Adipose tissue (tissue), 3 donors: ENCODE measurements around the gene SRP9. TPM values are rescaled to one million over a fixed set of nuclear protein-coding genes. Genes with fewer than 3 reads are reported as not detected.
"Not testable (repeated sequence)": the region's sequence is repeated elsewhere in the genome, so short reads cannot be mapped to it uniquely, and the experiment has no call there.

Experiments
- H3K27ac ChIP-seq: one replicate; pipeline ENCODE4 v1.5.1; 2013; ENCODE audit warnings: low read depth, low read length
- WGBS, 3 donors: extraction: QIAGEN DNeasy Blood & Tissue Kit; methylation state at CpG; one replicate each; pipeline ENCODE4 v1.1.7; 2013; 5-methylcytosine and 5-hydroxymethylcytosine counted together
- polyA plus RNA-seq, 3 donors: library from polyadenylated mRNA; stranded (reverse); fragments of 200-250 nt; gene quantifications; one replicate each; pipeline ENCODE4 v1.2.3, GENCODE V29; 2013
- donor health status: healthy with polysubstance abuse.
- donor health status: Bipolar disorder and iron deficiency.
- donor health status: healthy.

Gene SRP9
- polyA plus RNA-seq, 3 donors = 97.5 to 263 (median 147) TPM

GRCh38 chr1:225752245-225752644 lies 25.4 kb upstream of the SRP9 start:
- H3K27ac ChIP-seq = no peak overlapping the region

GRCh38 chr1:225754940-225755641 lies 22.5 kb upstream of the SRP9 start:
- 25 to 44% (median 35%) methylated on average over 10 of the region's 10 CpGs for WGBS, 3 donors
- H3K27ac ChIP-seq = no peak overlapping the region

More at GRCh38 chr1:225752245-225752644, 25.4 kb upstream of the SRP9 start:
- WGBS, 3 donors = 44 to 91% (median 90%) methylated on average over 1 of the region's 1 CpG

GRCh38 chr1:225755671-225756319 lies 21.8 kb upstream of the SRP9 start:
- 52 to 83% (median 56%) methylated on average over 9 of the region's 9 CpGs for WGBS, 3 donors
- no peak overlapping the region for H3K27ac ChIP-seq

GRCh38 chr1:225757927-225758656 lies 19.5 kb upstream of the SRP9 start:
- no peak overlapping the region for H3K27ac ChIP-seq
- 80 to 82% (median 81%) methylated on average over 10 of the region's 10 CpGs for WGBS, 3 donors

- WGBS, 3 donors = 95 to 98% (median 96%) methylated on average over 5 of the region's 5 CpGs
- not testable (repeated sequence) for H3K27ac ChIP-seq
These were observed 17.7 kb upstream of the SRP9 start for GRCh38 chr1:225759972-225760371.

GRCh38 chr1:225760531-225760930 lies 17.1 kb upstream of the SRP9 start:
- WGBS, 3 donors = 95 to 98% (median 98%) methylated on average over 6 of the region's 6 CpGs
- H3K27ac ChIP-seq = no peak overlapping the region

GRCh38 chr1:225761395-225761794 lies 16.2 kb upstream of the SRP9 start:
- not testable (repeated sequence) for H3K27ac ChIP-seq
- WGBS, 3 donors = 90 to 94% (median 93%) methylated on average over 6 of the region's 6 CpGs

GRCh38 chr1:225762002-225762441 lies 15.6 kb upstream of the SRP9 start:
- no peak overlapping the region for H3K27ac ChIP-seq
- 75 to 92% (median 78%) methylated on average over 5 of the region's 5 CpGs for WGBS, 3 donors

GRCh38 chr1:225762444-225762843 lies 15.2 kb upstream of the SRP9 start:
- H3K27ac ChIP-seq = no peak overlapping the region

GRCh38 chr1:225763716-225764548 lies 13.7 kb upstream of the SRP9 start:
- H3K27ac ChIP-seq = no peak overlapping the region
- 30 to 38% (median 31%) methylated on average over 9 of the region's 9 CpGs for WGBS, 3 donors

More at GRCh38 chr1:225762444-225762843, 15.2 kb upstream of the SRP9 start:
- 64 to 83% (median 68%) methylated on average over 5 of the region's 5 CpGs for WGBS, 3 donors

- H3K27ac ChIP-seq = no peak overlapping the region
- 93 to 96% (median 95%) methylated on average over 6 of the region's 6 CpGs for WGBS, 3 donors
These were observed 11.5 kb upstream of the SRP9 start for GRCh38 chr1:225765982-225766674.

GRCh38 chr1:225766967-225767633 lies 10.5 kb upstream of the SRP9 start:
- 51 to 77% (median 53%) methylated on average over 8 of the region's 8 CpGs for WGBS, 3 donors
- H3K27ac ChIP-seq = no peak overlapping the region

- 52 to 64% (median 54%) methylated on average over 17 of the region's 17 CpGs for WGBS, 3 donors
- no peak overlapping the region for H3K27ac ChIP-seq
These were observed 9.7 kb upstream of the SRP9 start for GRCh38 chr1:225767634-225768540.

- no peak overlapping the region for H3K27ac ChIP-seq
- WGBS, 3 donors = 75 to 91% (median 90%) methylated on average over 9 of the region's 9 CpGs
These were observed 8.8 kb upstream of the SRP9 start for GRCh38 chr1:225768662-225769426.

- WGBS, 3 donors = 84 to 88% (median 87%) methylated on average over 5 of the region's 5 CpGs
These were observed 7.9 kb upstream of the SRP9 start for GRCh38 chr1:225769687-225770086.

More at GRCh38 chr1:225769687-225770086, 7.9 kb upstream of the SRP9 start:
- no peak overlapping the region for H3K27ac ChIP-seq
